Keratinocyte (primary cell): ENCODE results near the gene GFOD2. TPM values are rescaled to one million over a fixed set of nuclear protein-coding genes. Genes with fewer than 3 reads are reported as not detected.

Experiments
- DNase-seq: peaks from one replicate; pipeline ENCODE4 v3.0.0-alpha.2; 2011; ENCODE audit warnings: low read depth, missing footprints, low spot score
- FAIRE-seq: peaks from 2 replicates; lab custom pipeline; 2011; peaks lifted over from hg19 to GRCh38; lab: Jason Lieb, UNC
- H2AFZ ChIP-seq: 2 replicates; pipeline ENCODE4 v1.6.0; 2012; ENCODE audit warnings: low read length, control low read depth, inconsistent platforms; ENCODE audit not compliant: control insufficient read depth
- H3K27ac ChIP-seq: 2 replicates; pipeline ENCODE4 v1.5.1; 2011; ENCODE audit warnings: low read length; ENCODE audit not compliant: control insufficient read depth, insufficient read depth
- H3K27me3 ChIP-seq: 3 replicates; pipeline ENCODE4 v1.6.0; 2011; ENCODE audit warnings: low read length; ENCODE audit not compliant: control insufficient read depth, insufficient read depth; ENCODE audit errors: extremely low read depth
- H3K36me3 ChIP-seq, 2 experiments: 2 replicates in 1 of 2; 3 replicates in 1 of 2; pipeline ENCODE4 v1.5.1; 2011; ENCODE audit warnings: low read length in 2 of 2, mild to moderate bottlenecking in 1 of 2; ENCODE audit not compliant: control insufficient read depth in 2 of 2, insufficient read depth in 2 of 2; ENCODE audit errors: extremely low read depth in 1 of 2
- H3K4me1 ChIP-seq: 3 replicates; pipeline ENCODE4 v1.5.1; 2011; ENCODE audit warnings: low read length; ENCODE audit not compliant: control insufficient read depth, insufficient read depth; ENCODE audit errors: extremely low read depth
- H3K4me2 ChIP-seq: 3 replicates; pipeline ENCODE4 v1.6.0; 2011; ENCODE audit warnings: low read depth, low read length; ENCODE audit not compliant: control insufficient read depth, insufficient read depth; ENCODE audit errors: extremely low read depth
- H3K4me3 ChIP-seq, 3 experiments: fragments of 200-600 bp in 1 of 3; sonication (generic) in 1 of 3; 2 replicates in 2 of 3; 3 replicates in 1 of 3; pipeline ENCODE4 v1.5.1; 2011 to 2016; ENCODE audit warnings: low read length in 3 of 3, mild to moderate bottlenecking in 3 of 3, control low read depth in 2 of 3, inconsistent platforms in 1 of 3, low read depth in 1 of 3, mixed read lengths in 1 of 3, mixed run types in 1 of 3, moderate library complexity in 1 of 3; ENCODE audit not compliant: control insufficient read depth in 2 of 3, insufficient read depth in 2 of 3; ENCODE audit errors: extremely low read depth in 1 of 3
- H3K79me2 ChIP-seq: 2 replicates; pipeline ENCODE4 v1.6.0; 2012; ENCODE audit warnings: low read length; ENCODE audit not compliant: control insufficient read depth, insufficient read depth
- H3K9ac ChIP-seq: 3 replicates; pipeline ENCODE4 v1.6.0; 2011; ENCODE audit warnings: low read length; ENCODE audit not compliant: control insufficient read depth, insufficient read depth; ENCODE audit errors: extremely low read depth
- H3K9me1 ChIP-seq: 3 replicates; pipeline ENCODE4 v1.6.0; 2011; ENCODE audit warnings: low read length; ENCODE audit not compliant: control insufficient read depth, insufficient read depth; ENCODE audit errors: extremely low read depth
- H3K9me3 ChIP-seq: 2 replicates; pipeline ENCODE4 v1.5.1; 2012; ENCODE audit warnings: low read depth, low read length; ENCODE audit not compliant: control insufficient read depth
- H4K20me1 ChIP-seq: 3 replicates; pipeline ENCODE4 v1.6.0; 2011; ENCODE audit warnings: low read length; ENCODE audit not compliant: control insufficient read depth, insufficient read depth; ENCODE audit errors: extremely low read depth
- CTCF ChIP-seq, 3 experiments: IDR thresholded peaks in 1 of 3; conservative IDR thresholded peaks in 1 of 3; optimal IDR thresholded peaks in 1 of 3; 2 replicates in 2 of 3; 3 replicates in 1 of 3; pipeline versions ENCODE3 to v1.5.1; 2011; ENCODE audit warnings: low read length in 3 of 3, mild to moderate bottlenecking in 3 of 3, moderate library complexity in 2 of 3, control low read depth in 1 of 3, inconsistent platforms in 1 of 3; ENCODE audit not compliant: insufficient read depth in 2 of 3; ENCODE audit errors: extremely low read depth in 1 of 3
- EZH2 ChIP-seq: IDR thresholded peaks from one replicate; pipeline ENCODE4 v1.6.1; 2012; ENCODE audit warnings: inconsistent platforms, mild to moderate bottlenecking, low read length, moderate library complexity
- dilution Hi-C: fragments of 300-500 bp; cut with MboI; formaldehyde crosslinking; loops from one replicate; pipeline ENCODE4 v1.7.0; 2020; ENCODE audit warnings: low sequenced_read_pairs; ENCODE audit not compliant: extremely low pct_ligation_motif_present
- polyA plus RNA-seq, 5 experiments: library from polyadenylated mRNA; depleted of rRNA in 3 of 5; stranded (reverse) in 3 of 5; stranded (forward) in 1 of 5; unstranded in 1 of 5; fragments of >200 nt; gene quantifications; 1 replicate in 1 of 5; 2 replicates in 3 of 5; 3 replicates in 1 of 5; pipeline versions ENCODE4 v1.2.1 to v1.2.3, GENCODE V29; 2011 to 2012; ENCODE audit warnings: missing spikeins in 2 of 5, low read depth in 1 of 5, low replicate concordance in 1 of 5

The GFOD2 gene
- polyA plus RNA-seq, 1 donor (not counting 4 experiments of a cell fraction or from before 2014, with no cell fraction given), result 13.2 TPM

GRCh38 chr16:67709050-67709449 is 10.1 kb downstream of the GFOD2 start:
- Histone ChIP-seq H3K4me1 (peaks cover 9% of the 10 kb centered on the region), H3K9me3 (no peaks in the 10 kb centered on the region), H3K9me1 (peaks cover 5% of the 10 kb centered on the region), H4K20me1 (peaks cover 3% of the 10 kb centered on the region), H3K27me3 (no peaks in the 10 kb centered on the region), H3K27ac (no peak overlapping the region), H3K79me2 (peaks cover 68% of the 10 kb centered on the region), H3K4me3 (no peak overlapping the region), H3K4me2 (no peak overlapping the region), H3K36me3 (peaks cover 0 to 2% of the 10 kb centered on the region in 2 experiments), H2AFZ (no peak overlapping the region), H3K9ac (no peak overlapping the region)
- TF ChIP-seq CTCF (optimal IDR thresholded peaks at IDR 0.05 in 1 of 3, IDR thresholded peaks at IDR 0.05 in 1 of 3, conservative IDR thresholded peaks at IDR 0.05 in 1 of 3; ENCODE audit: extremely low read depth in 1 of 3, insufficient read depth in 2 of 3, low read length in 3 of 3) (no peak), EZH2 (no peak)
- DNase-seq, result no peak
- no peak for FAIRE-seq
- dilution Hi-C loops, result no loop called here

- peaks cover 68% of the 10 kb centered on the region for H3K79me2 ChIP-seq
- H4K20me1 ChIP-seq, result peaks cover 3% of the 10 kb centered on the region
- TF ChIP-seq EZH2, result no peak
These were observed 10.7 kb downstream of the GFOD2 start for GRCh38 chr16:67708368-67708771.

GRCh38 chr16:67707790-67708189 is 11.3 kb downstream of the GFOD2 start:
- H3K9me1 ChIP-seq, result peaks cover 5% of the 10 kb centered on the region
- peaks cover 0 to 4% of the 10 kb centered on the region in 2 experiments for H3K36me3 ChIP-seq
- no peak overlapping the region for H3K27ac ChIP-seq
- no peaks in the 10 kb centered on the region for H3K27me3 ChIP-seq
- FAIRE-seq (no peak), DNase-seq (no peak)
- no peak for TF ChIP-seq EZH2
- TF ChIP-seq CTCF (optimal IDR thresholded peaks at IDR 0.05 in 1 of 3, IDR thresholded peaks at IDR 0.05 in 1 of 3, conservative IDR thresholded peaks at IDR 0.05 in 1 of 3; ENCODE audit: extremely low read depth in 1 of 3, insufficient read depth in 2 of 3, low read length in 3 of 3), result no peak
- H3K4me2 ChIP-seq, result no peak overlapping the region
- no peak overlapping the region for H2AFZ ChIP-seq
- no peak overlapping the region for H3K9ac ChIP-seq
- dilution Hi-C loops, result no loop called here
- peaks cover 3% of the 10 kb centered on the region for H4K20me1 ChIP-seq
- no peak overlapping the region for H3K4me3 ChIP-seq
- H3K79me2 ChIP-seq, result peaks cover 64% of the 10 kb centered on the region
- peaks cover 9% of the 10 kb centered on the region for H3K4me1 ChIP-seq
- no peaks in the 10 kb centered on the region for H3K9me3 ChIP-seq

More at GRCh38 chr16:67708368-67708771, 10.7 kb downstream of the GFOD2 start:
- Histone ChIP-seq H3K4me3 (no peak overlapping the region), H3K27ac (no peak overlapping the region), H3K9me3 (no peaks in the 10 kb centered on the region), H3K4me1 (peaks cover 9% of the 10 kb centered on the region), H3K36me3 (peaks cover 0 to 4% of the 10 kb centered on the region in 2 experiments), H2AFZ (no peak overlapping the region), H3K9me1 (peaks cover 5% of the 10 kb centered on the region), H3K9ac (no peak overlapping the region), H3K4me2 (no peak overlapping the region), H3K27me3 (no peaks in the 10 kb centered on the region)
- DNase-seq (no peak), FAIRE-seq (no peak)
- dilution Hi-C loops, result no loop called here
